AG09319 (cell line): ENCODE data around the gene EYS.

ENCODE experiments used
- DNase-seq: peaks from one replicate; pipeline ENCODE4 v3.0.0-alpha.2; 2010; ENCODE audit warnings: low read depth; ENCODE audit errors: extremely low read depth
- TF ChIP-seq, protein P1 (sequence below): IDR thresholded peaks from 2 replicates; pipeline ENCODE4 v1.5.1; 2011; ENCODE audit warnings: low read depth, mild to moderate bottlenecking, inconsistent platforms, low read length, moderate library complexity

The EYS gene

DNA sequence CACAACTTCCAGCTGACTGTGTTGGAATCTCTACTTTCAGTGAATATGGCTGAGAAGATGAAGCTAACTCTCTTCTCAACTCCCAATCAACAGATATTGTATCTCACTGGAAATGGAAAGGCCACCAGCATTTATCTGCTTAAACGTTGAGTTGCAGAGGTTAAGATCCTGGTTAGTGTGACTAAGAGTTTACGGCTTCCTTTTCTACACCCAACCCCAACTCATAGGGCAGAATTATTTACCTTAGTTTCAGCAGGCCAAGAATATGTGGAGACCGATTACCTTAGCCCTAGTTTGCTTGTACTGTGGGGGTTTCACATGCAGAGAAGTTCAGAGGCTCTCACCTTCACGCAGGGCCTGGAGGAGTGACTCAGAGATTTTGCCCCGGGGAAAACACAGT lies 1026.6 kb downstream of the EYS start:
- no peak for DNase-seq
- TF ChIP-seq, protein P1, sequence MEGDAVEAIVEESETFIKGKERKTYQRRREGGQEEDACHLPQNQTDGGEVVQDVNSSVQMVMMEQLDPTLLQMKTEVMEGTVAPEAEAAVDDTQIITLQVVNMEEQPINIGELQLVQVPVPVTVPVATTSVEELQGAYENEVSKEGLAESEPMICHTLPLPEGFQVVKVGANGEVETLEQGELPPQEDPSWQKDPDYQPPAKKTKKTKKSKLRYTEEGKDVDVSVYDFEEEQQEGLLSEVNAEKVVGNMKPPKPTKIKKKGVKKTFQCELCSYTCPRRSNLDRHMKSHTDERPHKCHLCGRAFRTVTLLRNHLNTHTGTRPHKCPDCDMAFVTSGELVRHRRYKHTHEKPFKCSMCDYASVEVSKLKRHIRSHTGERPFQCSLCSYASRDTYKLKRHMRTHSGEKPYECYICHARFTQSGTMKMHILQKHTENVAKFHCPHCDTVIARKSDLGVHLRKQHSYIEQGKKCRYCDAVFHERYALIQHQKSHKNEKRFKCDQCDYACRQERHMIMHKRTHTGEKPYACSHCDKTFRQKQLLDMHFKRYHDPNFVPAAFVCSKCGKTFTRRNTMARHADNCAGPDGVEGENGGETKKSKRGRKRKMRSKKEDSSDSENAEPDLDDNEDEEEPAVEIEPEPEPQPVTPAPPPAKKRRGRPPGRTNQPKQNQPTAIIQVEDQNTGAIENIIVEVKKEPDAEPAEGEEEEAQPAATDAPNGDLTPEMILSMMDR: no peak

DNA sequence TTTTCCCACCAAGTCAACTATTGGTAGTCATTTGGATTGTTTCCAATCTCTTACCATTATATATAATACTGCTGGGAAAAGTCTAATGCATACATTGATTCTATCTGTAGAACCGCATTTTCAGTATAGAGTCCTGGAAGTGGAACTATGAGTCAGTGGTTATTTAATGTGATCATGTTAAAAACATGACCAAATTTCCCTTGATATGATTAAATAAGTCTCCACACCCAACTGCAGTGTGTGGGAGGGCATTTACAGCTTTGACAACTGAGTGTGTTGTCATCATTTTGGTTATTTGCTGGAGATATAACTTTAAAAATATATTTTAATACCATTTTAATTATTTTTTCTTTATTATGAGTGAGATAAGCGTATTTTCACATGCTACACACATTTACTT lies 1027.6 kb downstream of the EYS start:
- DNase-seq: no peak
- TF ChIP-seq, protein P1: no peak

DNA sequence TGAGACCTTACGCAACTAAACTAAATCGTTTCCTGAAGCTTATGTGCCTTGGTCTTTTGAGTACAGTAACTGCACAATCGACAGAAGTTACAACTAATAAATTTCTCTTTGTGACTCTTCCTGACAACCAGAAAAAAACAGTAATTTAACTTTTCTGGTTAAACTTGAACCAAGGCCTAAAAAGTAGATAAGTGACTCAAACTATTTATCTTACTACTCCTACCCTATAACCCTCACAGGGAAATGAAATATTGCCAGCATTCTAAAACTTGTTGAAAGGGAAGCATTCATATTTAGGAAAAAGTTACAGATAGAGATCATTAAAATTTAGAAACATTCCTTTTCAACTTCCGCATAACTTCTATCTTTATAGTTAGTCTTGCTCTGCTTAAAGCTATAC lies 1034.4 kb downstream of the EYS start:
- TF ChIP-seq, protein P1: no peak
- no peak for DNase-seq

DNA sequence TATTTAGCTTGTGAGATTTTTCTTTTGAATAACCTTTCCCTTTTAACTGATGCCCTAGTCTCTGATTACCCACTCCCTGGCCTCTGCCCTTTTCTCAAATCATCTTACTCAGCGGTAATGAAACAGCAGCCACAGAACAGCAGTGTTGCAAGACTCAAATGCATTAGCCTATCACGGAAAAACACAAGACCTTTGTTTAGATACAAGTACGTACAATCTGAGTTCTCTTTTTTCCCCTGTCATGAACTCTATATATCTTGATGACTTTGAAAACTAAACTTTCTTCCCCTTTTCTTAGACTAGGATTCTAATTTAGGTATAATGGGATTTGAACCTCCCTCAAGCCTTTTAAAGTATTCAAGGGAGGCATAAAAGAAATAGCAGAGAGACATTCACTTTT lies 1034.9 kb downstream of the EYS start:
- TF ChIP-seq, protein P1: no peak
- DNase-seq: no peak

DNA sequence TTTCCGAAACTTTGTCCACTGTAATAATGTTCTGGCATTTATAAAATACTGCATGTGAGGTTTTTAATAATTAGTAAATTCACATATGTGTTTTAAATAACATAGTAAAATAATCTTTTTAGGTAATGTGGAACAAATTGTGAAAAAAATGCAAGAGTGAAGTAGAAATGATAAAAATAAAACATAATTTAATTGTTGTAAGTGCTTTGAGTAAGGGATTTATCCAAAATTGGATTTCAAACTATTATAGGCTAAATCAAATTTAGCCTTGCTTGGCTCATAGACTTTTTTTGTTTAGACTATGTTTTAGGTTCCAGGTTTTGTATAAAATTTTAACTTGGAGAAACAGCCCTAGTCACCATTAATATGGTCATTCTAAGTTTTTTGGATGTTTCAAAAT lies 1041.9 kb downstream of the EYS start:
- TF ChIP-seq, protein P1: no peak
- no peak for DNase-seq

DNA sequence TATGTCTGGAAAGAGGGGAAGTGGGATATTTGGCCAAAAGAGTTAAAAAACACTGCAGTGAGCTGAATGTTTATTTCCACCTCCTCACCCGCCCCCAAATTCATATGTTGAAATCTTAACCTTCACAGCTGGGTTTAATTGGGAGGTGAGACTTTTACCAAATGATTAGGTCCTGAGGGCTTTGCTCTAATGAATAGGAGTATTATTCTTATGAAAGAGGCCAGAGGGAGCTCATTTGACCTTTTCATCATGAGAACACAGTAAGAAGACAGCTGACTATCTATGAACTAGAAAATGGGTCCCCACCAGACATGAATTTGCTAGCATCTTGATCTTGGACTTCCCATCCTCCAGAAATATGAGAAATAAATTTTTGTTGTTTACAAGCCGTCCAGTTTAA lies 1042.5 kb downstream of the EYS start:
- no peak for DNase-seq
- TF ChIP-seq, protein P1: no peak

DNA sequence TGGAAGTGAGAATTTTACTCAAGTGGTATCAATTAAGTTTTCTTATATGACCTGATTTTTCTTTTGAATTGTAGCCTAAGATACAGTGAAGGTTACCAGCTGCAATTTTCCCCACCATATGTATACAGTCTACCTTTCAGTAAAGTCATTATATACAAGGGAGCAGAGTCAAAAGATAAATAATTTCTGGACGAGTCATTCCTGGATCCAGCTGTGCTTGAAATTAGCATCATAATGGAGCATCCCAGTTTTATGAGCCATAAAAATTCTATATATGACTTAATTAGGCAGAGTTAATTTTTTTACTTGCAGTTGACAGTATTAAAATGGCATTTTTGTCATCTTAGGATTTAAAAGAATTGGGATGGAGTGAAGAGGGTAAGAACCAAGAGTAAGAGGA lies 1063.0 kb downstream of the EYS start:
- DNase-seq: no peak
- TF ChIP-seq, protein P1: no peak

DNA sequence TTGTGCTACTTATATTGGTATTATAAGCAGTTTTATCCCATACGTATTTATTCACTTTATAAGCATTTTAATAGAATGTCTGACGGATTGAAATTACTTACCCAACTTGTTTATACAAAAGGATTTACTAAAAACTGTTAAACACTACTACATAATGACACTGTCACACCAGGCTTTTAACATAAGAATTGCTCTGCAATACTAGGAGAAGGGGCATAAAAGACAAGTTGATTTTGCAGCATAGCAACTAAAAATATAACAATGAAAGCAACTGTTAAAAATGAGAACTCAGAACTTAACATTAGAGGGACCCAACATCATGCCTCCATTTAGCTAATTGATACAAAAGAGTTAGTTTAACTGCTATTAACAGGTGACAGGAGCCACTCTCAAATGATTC lies 1076.1 kb downstream of the EYS start:
- DNase-seq: no peak
- TF ChIP-seq, protein P1: no peak
